Cardiac septum (tissue), 1 donor: ENCODE measurements around the gene FAM193A. TPM values are rescaled to one million over a fixed set of nuclear protein-coding genes. Genes with fewer than 3 reads are reported as not detected.
"Not testable (repeated sequence)": the region's sequence is repeated elsewhere in the genome, so short reads cannot be mapped to it uniquely, and the experiment has no call there.

Source experiments
- DNase-seq: peaks from one replicate; pipeline ENCODE4 v3.0.0-alpha.2; 2020; ENCODE audit warnings: low spot score
- intact Hi-C: fragments of 100-400 bp; cut with DNase I; formaldehyde crosslinking; loops from one replicate; pipeline ENCODE4 v1.14.0; 2022
- total RNA-seq: library from RNA; stranded (reverse); fragmentation: NEBNext Ultra II Directional; extraction: Animal tissue kit (Norgen Biotek cat#: 25700); gene quantifications from one replicate; pipeline ENCODE4 v1.2.1, GENCODE V29; 2021
- donor health status: DM: no; HTN: no; CAD: no.

The FAM193A gene
- total RNA-seq, 1 donor from 2014 or later, result 19.5 TPM

GRCh38 chr4:2733844-2734574 is 197.6 kb downstream of the FAM193A start:
- intact Hi-C loops, result no loop called here
- no peak for DNase-seq

- intact Hi-C loops, result no loop called here
- no peak for DNase-seq
These were observed 198.2 kb downstream of the FAM193A start for GRCh38 chr4:2734612-2735011.

- no peak for DNase-seq
- intact Hi-C loops, result no loop called here
These were observed 199.4 kb downstream of the FAM193A start for GRCh38 chr4:2735869-2736268.

GRCh38 chr4:2738296-2738695 is 201.8 kb downstream of the FAM193A start:
- DNase-seq, intact Hi-C loops: not testable (repeated sequence)

GRCh38 chr4:2741626-2742025 is 205.2 kb downstream of the FAM193A start:
- intact Hi-C loops, result no loop called here
- DNase-seq, result peak; percentile 9

GRCh38 chr4:2742081-2742822 is 205.8 kb downstream of the FAM193A start:
- intact Hi-C loops, result no loop called here
- peak; percentile 68 for DNase-seq

- intact Hi-C loops, result no loop called here
- DNase-seq, result no peak
These were observed 206.5 kb downstream of the FAM193A start for GRCh38 chr4:2742823-2743517.

- no peak for DNase-seq
- intact Hi-C loops, result no loop called here
These were observed 207.3 kb downstream of the FAM193A start for GRCh38 chr4:2743518-2744445.

GRCh38 chr4:2744576-2745270 is 208.3 kb downstream of the FAM193A start:
- intact Hi-C loops, result no loop called here
- DNase-seq, result no peak

- DNase-seq, result no peak
- intact Hi-C loops, result no loop called here
These were observed 209.1 kb downstream of the FAM193A start for GRCh38 chr4:2745516-2745915.

- intact Hi-C loops, result no loop called here
- DNase-seq, result peak; percentile 80
These were observed 209.7 kb downstream of the FAM193A start for GRCh38 chr4:2745981-2746806.

GRCh38 chr4:2746891-2747695 is 210.6 kb downstream of the FAM193A start:
- intact Hi-C loops, result no loop called here
- DNase-seq, result no peak

GRCh38 chr4:2750719-2751605 is 214.5 kb downstream of the FAM193A start:
- DNase-seq, result no peak
- intact Hi-C loops, result loop anchor here (10.0 kb wide), 1 partner anchor 216 kb away; the partner anchor contains the start of gene FAM193A

- intact Hi-C loops, result loop anchor here (10.0 kb wide), 1 partner anchor 219 kb away; the partner anchor contains the start of gene FAM193A
- DNase-seq, result no peak
These were observed 217.0 kb downstream of the FAM193A start for GRCh38 chr4:2753436-2753835.

- no peak for DNase-seq
- intact Hi-C loops, result loop anchor here (10.0 kb wide), 1 partner anchor 220 kb away; the partner anchor contains the start of gene FAM193A
These were observed 218.7 kb downstream of the FAM193A start for GRCh38 chr4:2754848-2755819.
